Mesendoderm (in vitro differentiated cells): ENCODE measurements around the gene MAPKBP1.
A peak's percentile ranks its signal among the peaks of the same experiment; 100 is the strongest.

Source experiments
- DNase-seq: peaks from one replicate; pipeline ENCODE4 v3.0.0; 2013
- H2AK5ac ChIP-seq: 2 replicates; pipeline ENCODE4 v1.6.1; 2013; ENCODE audit warnings: low read length, inconsistent platforms
- H2BK120ac ChIP-seq: 2 replicates; pipeline ENCODE4 v1.6.1; 2013; ENCODE audit warnings: low read depth, mild to moderate bottlenecking, low read length, moderate library complexity, mixed read lengths
- H2BK15ac ChIP-seq: replicated peaks from 2 replicates; pipeline ENCODE4 v1.6.1; 2013; ENCODE audit warnings: low read depth, mild to moderate bottlenecking, moderate library complexity
- H2BK5ac ChIP-seq: 2 replicates; pipeline ENCODE4 v1.6.1; 2013; ENCODE audit warnings: low read length, inconsistent platforms
- H3K18ac ChIP-seq: 2 replicates; pipeline ENCODE4 v1.6.1; 2013; ENCODE audit warnings: mild to moderate bottlenecking, low read length, mixed read lengths
- H3K23ac ChIP-seq: one replicate; pipeline ENCODE4 v1.6.1; 2013; ENCODE audit warnings: low read length
- H3K27ac ChIP-seq: 2 replicates; pipeline ENCODE4 v1.5.1; 2013; ENCODE audit warnings: low read depth, mild to moderate bottlenecking, inconsistent platforms, low read length, moderate library complexity
- H3K27me3 ChIP-seq: 2 replicates; pipeline ENCODE4 v1.6.1; 2013; ENCODE audit warnings: low read length, control low read depth, mild to moderate bottlenecking, inconsistent platforms; ENCODE audit not compliant: insufficient read depth, poor library complexity
- H3K36me3 ChIP-seq: 2 replicates; pipeline ENCODE4 v1.6.1; 2013; ENCODE audit warnings: low read length, inconsistent platforms; ENCODE audit not compliant: control insufficient read depth, insufficient read depth
- H3K4ac ChIP-seq: one replicate; pipeline ENCODE4 v1.6.1; 2013; ENCODE audit warnings: low read depth, mild to moderate bottlenecking, low read length, moderate library complexity
- H3K4me1 ChIP-seq: 2 replicates; pipeline ENCODE4 v1.6.1; 2013; ENCODE audit warnings: low read depth, low read length, inconsistent platforms; ENCODE audit not compliant: control insufficient read depth
- H3K4me2 ChIP-seq: 2 replicates; pipeline ENCODE4 v1.6.1; 2013; ENCODE audit warnings: low read length
- H3K4me3 ChIP-seq: 2 replicates; pipeline ENCODE4 v1.5.1; 2013; ENCODE audit warnings: mild to moderate bottlenecking, low read length
- H3K56ac ChIP-seq: one replicate; pipeline ENCODE4 v1.6.1; 2013; ENCODE audit warnings: low read length
- H3K79me1 ChIP-seq: 2 replicates; pipeline ENCODE4 v1.6.1; 2013; ENCODE audit warnings: low read length, inconsistent platforms
- H3K79me2 ChIP-seq: 2 replicates; pipeline ENCODE4 v1.6.1; 2013; ENCODE audit warnings: mild to moderate bottlenecking, low read length; ENCODE audit not compliant: control insufficient read depth, insufficient read depth
- H3K9ac ChIP-seq: 2 replicates; pipeline ENCODE4 v1.6.1; 2013; ENCODE audit warnings: low read length, inconsistent platforms
- H4K5ac ChIP-seq: one replicate; pipeline ENCODE4 v1.6.1; 2013; ENCODE audit warnings: low read length
- H4K8ac ChIP-seq: one replicate; pipeline ENCODE4 v1.6.1; 2013; ENCODE audit warnings: low read depth, mild to moderate bottlenecking, control low read depth, low read length, moderate library complexity
- WGBS: extraction: QIAGEN DNeasy Blood & Tissue Kit; methylation state at CpG from one replicate; pipeline ENCODE4 v1.1.7; 2013; ENCODE audit warnings: low lambda C conversion rate, missing lambda C conversion rate; ENCODE audit not compliant: insufficient coverage; ENCODE audit errors: extremely low coverage; 5-methylcytosine and 5-hydroxymethylcytosine counted together

Gene MAPKBP1

GRCh38 chr15:41792000-41792637, 17.8 kb downstream of the MAPKBP1 start:
- no peaks in the 10 kb centered on the region for H3K79me2 ChIP-seq
- no peak overlapping the region for H2AK5ac ChIP-seq
- no peaks in the 10 kb centered on the region for H3K79me1 ChIP-seq
- no peak overlapping the region for H3K4me3 ChIP-seq
- peaks cover 23% of the 10 kb centered on the region for H3K4me1 ChIP-seq
- H3K36me3 ChIP-seq: no peaks in the 10 kb centered on the region
- H3K27me3 ChIP-seq: no peaks in the 10 kb centered on the region
- H2BK5ac ChIP-seq: no peak overlapping the region
- no peak for DNase-seq
- H4K5ac ChIP-seq: no peak overlapping the region
- no peak overlapping the region for H3K9ac ChIP-seq
- no peak overlapping the region for H3K27ac ChIP-seq
- H3K56ac ChIP-seq: no peak overlapping the region
- H3K4ac ChIP-seq: no peak overlapping the region
- no peak overlapping the region for H3K4me2 ChIP-seq
- H4K8ac ChIP-seq: no peak overlapping the region
- H2BK15ac ChIP-seq: no peak overlapping the region
- WGBS: no CpG with 5 or more reads among the region's 5 CpGs
- H3K23ac ChIP-seq: peak overlapping the region; percentile 84
- no peak overlapping the region for H2BK120ac ChIP-seq
- no peak overlapping the region for H3K18ac ChIP-seq

GRCh38 chr15:41794081-41794480, 19.8 kb downstream of the MAPKBP1 start:
- Histone ChIP-seq H3K4me1 (peaks cover 20% of the 10 kb centered on the region), H4K8ac (no peak overlapping the region), H2BK5ac (no peak overlapping the region), H2AK5ac (no peak overlapping the region), H2BK15ac (no peak overlapping the region), H3K27ac (no peak overlapping the region), H3K79me1 (no peaks in the 10 kb centered on the region), H3K79me2 (no peaks in the 10 kb centered on the region), H3K4me3 (no peak overlapping the region), H3K4ac (no peak overlapping the region), H3K27me3 (no peaks in the 10 kb centered on the region), H3K23ac (no peak overlapping the region), H2BK120ac (no peak overlapping the region), H3K4me2 (no peak overlapping the region), H3K56ac (no peak overlapping the region), H3K18ac (no peak overlapping the region), H3K36me3 (no peaks in the 10 kb centered on the region), H3K9ac (no peak overlapping the region), H4K5ac (no peak overlapping the region)
- DNase-seq: no peak
- WGBS: no CpG with 5 or more reads among the region's 4 CpGs

- H2AK5ac ChIP-seq: no peak overlapping the region
- no peak overlapping the region for H2BK120ac ChIP-seq
- no peak overlapping the region for H3K27ac ChIP-seq
- no peak overlapping the region for H3K56ac ChIP-seq
- H2BK15ac ChIP-seq: no peak overlapping the region
- no peak overlapping the region for H3K9ac ChIP-seq
- no peaks in the 10 kb centered on the region for H3K27me3 ChIP-seq
- H3K79me1 ChIP-seq: no peaks in the 10 kb centered on the region
- H3K36me3 ChIP-seq: no peaks in the 10 kb centered on the region
- no peak overlapping the region for H3K4ac ChIP-seq
- H3K4me1 ChIP-seq: peaks cover 3% of the 10 kb centered on the region
- no peak overlapping the region for H3K4me3 ChIP-seq
- H3K23ac ChIP-seq: no peak overlapping the region
- no peak overlapping the region for H3K4me2 ChIP-seq
- H3K18ac ChIP-seq: no peak overlapping the region
- no peaks in the 10 kb centered on the region for H3K79me2 ChIP-seq
- no peak overlapping the region for H4K8ac ChIP-seq
- H2BK5ac ChIP-seq: no peak overlapping the region
- H4K5ac ChIP-seq: no peak overlapping the region
- DNase-seq: no peak
- WGBS: no CpG with 5 or more reads among the region's 10 CpGs
Observed at GRCh38 chr15:41795996-41796856, 21.9 kb downstream of the MAPKBP1 start.

GRCh38 chr15:41797201-41797944, 23.1 kb downstream of the MAPKBP1 start:
- Histone ChIP-seq H3K79me2 (no peaks in the 10 kb centered on the region), H4K8ac (no peak overlapping the region), H3K79me1 (no peaks in the 10 kb centered on the region), H3K27ac (no peak overlapping the region), H3K36me3 (no peaks in the 10 kb centered on the region), H3K4me2 (no peak overlapping the region), H3K23ac (no peak overlapping the region), H3K4me1 (no peaks in the 10 kb centered on the region), H2BK120ac (no peak overlapping the region), H2BK5ac (no peak overlapping the region), H3K4ac (no peak overlapping the region), H3K27me3 (no peaks in the 10 kb centered on the region), H3K4me3 (no peak overlapping the region), H3K18ac (no peak overlapping the region), H3K9ac (no peak overlapping the region), H3K56ac (no peak overlapping the region), H2BK15ac (no peak overlapping the region), H4K5ac (no peak overlapping the region), H2AK5ac (no peak overlapping the region)
- no CpG with 5 or more reads among the region's 8 CpGs for WGBS
- no peak for DNase-seq

GRCh38 chr15:41798607-41799487, 24.6 kb downstream of the MAPKBP1 start:
- H4K5ac ChIP-seq: no peak overlapping the region
- no peak overlapping the region for H2BK5ac ChIP-seq
- H3K4me2 ChIP-seq: no peak overlapping the region
- H3K36me3 ChIP-seq: no peaks in the 10 kb centered on the region
- H2AK5ac ChIP-seq: no peak overlapping the region
- no peak overlapping the region for H3K4me3 ChIP-seq
- no peak overlapping the region for H4K8ac ChIP-seq
- no peak for DNase-seq
- H3K4me1 ChIP-seq: no peaks in the 10 kb centered on the region
- H3K27ac ChIP-seq: no peak overlapping the region
- no peaks in the 10 kb centered on the region for H3K27me3 ChIP-seq
- H3K9ac ChIP-seq: no peak overlapping the region
- no peak overlapping the region for H3K23ac ChIP-seq
- H3K18ac ChIP-seq: no peak overlapping the region
- H2BK120ac ChIP-seq: no peak overlapping the region
- no peak overlapping the region for H3K56ac ChIP-seq
- H3K79me1 ChIP-seq: no peaks in the 10 kb centered on the region
- no CpG with 5 or more reads among the region's 9 CpGs for WGBS
- no peaks in the 10 kb centered on the region for H3K79me2 ChIP-seq
- no peak overlapping the region for H3K4ac ChIP-seq
- no peak overlapping the region for H2BK15ac ChIP-seq
